Neural progenitor cell (in vitro differentiated cells): Measurements from ENCODE around the gene TFAP2C. TPM values are rescaled to one million over a fixed set of nuclear protein-coding genes. Genes with fewer than 3 reads are reported as not detected.

Experiments
- DNase-seq: peaks from one replicate; pipeline ENCODE4 v3.0.0-alpha.2; 2016; ENCODE audit warnings: low spot score
- H2AFZ ChIP-seq: fragments of 200-600 bp; sonication (generic); replicated peaks from 2 replicates; pipeline ENCODE4 v1.6.1; 2016; ENCODE audit warnings: antibody characterized with exemption
- H3F3A ChIP-seq: fragments of 200-600 bp; sonication (generic); 2 replicates; pipeline ENCODE4 v1.6.1; 2016; ENCODE audit warnings: antibody characterized with exemption, low read depth
- H3K27ac ChIP-seq: fragments of 200-600 bp; sonication (generic); 2 replicates; pipeline ENCODE4 v1.5.1; 2016; ENCODE audit warnings: mild to moderate bottlenecking
- H3K27me3 ChIP-seq: fragments of 200-600 bp; sonication (generic); 2 replicates; pipeline ENCODE4 v1.6.1; 2016; ENCODE audit warnings: mild to moderate bottlenecking, moderate library complexity
- H3K36me3 ChIP-seq: fragments of 200-600 bp; sonication (generic); 2 replicates; pipeline ENCODE4 v1.5.1; 2016
- H3K4me1 ChIP-seq: fragments of 200-600 bp; sonication (generic); 2 replicates; pipeline ENCODE4 v1.6.1; 2016; ENCODE audit warnings: mixed run types
- H3K4me2 ChIP-seq: fragments of 200-600 bp; sonication (generic); 2 replicates; pipeline ENCODE4 v1.6.1; 2016
- H3K4me3 ChIP-seq: fragments of 200-600 bp; sonication (generic); 2 replicates; pipeline ENCODE4 v1.5.1; 2016
- H3K79me2 ChIP-seq: fragments of 200-600 bp; sonication (generic); 2 replicates; pipeline ENCODE4 v1.6.1; 2016; ENCODE audit warnings: low read depth
- H3K9ac ChIP-seq: fragments of 200-600 bp; sonication (generic); 2 replicates; pipeline ENCODE4 v1.6.1; 2016
- H3K9me3 ChIP-seq: fragments of 200-600 bp; sonication (generic); 2 replicates; pipeline ENCODE4 v1.5.1; 2016; ENCODE audit warnings: low read depth
- H4K20me1 ChIP-seq: fragments of 200-600 bp; sonication (generic); 2 replicates; pipeline ENCODE4 v1.6.1; 2016; ENCODE audit warnings: low read depth
- H3K27ac Mint-ChIP-seq: 3 replicates; pipeline ENCODE4 v1.8.0; 2021; ENCODE audit warnings: mixed read lengths
- H3K27me3 Mint-ChIP-seq: 2 replicates; pipeline ENCODE4 v1.8.0; 2022; ENCODE audit warnings: low read depth, mild to moderate bottlenecking, inconsistent platforms, moderate library complexity, mixed read lengths; ENCODE audit not compliant: insufficient read depth
- H3K36me3 Mint-ChIP-seq: 3 replicates; pipeline ENCODE4 v1.8.0; 2021; ENCODE audit warnings: mixed read lengths
- H3K4me1 Mint-ChIP-seq: 3 replicates; pipeline ENCODE4 v1.8.0; 2021; ENCODE audit warnings: mixed read lengths
- H3K4me3 Mint-ChIP-seq: 3 replicates; pipeline ENCODE4 v1.8.0; 2021; ENCODE audit warnings: mild to moderate bottlenecking, moderate library complexity, mixed read lengths
- H3K9me3 Mint-ChIP-seq: 3 replicates; pipeline ENCODE4 v1.8.0; 2020; ENCODE audit warnings: mixed read lengths
- EZH2 ChIP-seq: fragments of 200-600 bp; sonication (generic); IDR thresholded peaks from 2 replicates; pipeline ENCODE4 v1.6.1; 2017; ENCODE audit warnings: antibody characterized with exemption, mild to moderate bottlenecking, moderate library complexity
- EZH2phosphoT487 ChIP-seq: fragments of 200-600 bp; sonication (generic); IDR thresholded peaks from 2 replicates; pipeline ENCODE4 v1.6.1; 2017; ENCODE audit warnings: antibody characterized with exemption
- total RNA-seq: library from RNA; depleted of rRNA; stranded (reverse); fragments of >200 nt; gene quantifications from 2 replicates; pipeline ENCODE4 v1.2.3, GENCODE V29; 2015; ENCODE audit warnings: low replicate concordance
- TF ChIP-seq, protein P1 (sequence below): fragments of 200-600 bp; sonication (generic); IDR thresholded peaks from 2 replicates; pipeline ENCODE4 v1.5.1; 2017; ENCODE audit warnings: antibody characterized with exemption, mild to moderate bottlenecking

TFAP2C gene
- total RNA-seq, 1 donor from 2014 or later = 0.60 TPM

DNA sequence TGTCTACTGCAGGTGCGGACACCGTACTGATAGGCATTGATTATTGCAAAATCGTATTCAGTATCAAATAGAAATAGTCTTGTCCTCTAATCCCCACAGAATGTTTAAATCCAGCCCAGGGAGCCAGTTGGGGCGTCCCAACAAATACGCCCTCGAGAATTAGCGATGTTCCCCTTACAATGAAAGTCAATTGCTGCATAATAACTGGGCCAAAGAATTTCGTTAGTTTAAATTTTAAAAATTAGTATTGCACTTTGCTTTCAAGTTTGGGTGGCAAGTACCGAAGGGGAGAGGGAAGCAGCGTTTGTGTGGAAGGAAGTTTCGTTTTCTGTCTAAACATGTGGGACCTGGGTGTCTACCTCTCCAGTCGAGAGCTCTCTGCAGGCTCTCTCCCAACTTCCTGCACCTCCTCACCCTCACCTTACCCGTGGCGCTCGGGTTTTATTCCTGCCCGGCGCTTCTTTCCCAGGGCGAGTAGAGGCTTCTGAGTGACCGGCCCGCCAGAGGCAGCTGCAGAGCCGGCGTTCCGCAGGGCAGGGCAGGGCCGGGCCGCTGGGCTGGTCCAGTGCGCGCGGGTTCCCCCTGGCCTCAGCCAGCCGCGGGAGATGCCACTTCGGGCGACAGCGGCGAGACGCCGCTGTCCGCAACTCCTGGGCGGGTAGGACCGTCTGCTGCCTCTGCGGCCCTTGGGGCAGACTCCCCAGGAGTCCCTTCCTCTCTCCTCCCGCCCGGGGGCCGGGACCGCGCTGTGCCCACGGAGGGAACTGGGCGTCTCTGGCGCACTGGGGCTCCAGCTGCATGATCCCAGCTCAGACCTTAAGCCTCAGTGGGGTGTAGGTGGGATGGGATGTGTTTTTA lies 862 bp upstream of the TFAP2C start:
- peaks cover 48% of the 10 kb centered on the region for H4K20me1 ChIP-seq
- peaks cover 49% of the 10 kb centered on the region for H3K4me1 ChIP-seq
- Mint-ChIP-seq H3K4me1 (peaks cover 30% of the 10 kb centered on the region), H3K4me3 (peak overlapping the region; percentile 88), H3K27me3 (peaks cover 73% of the 10 kb centered on the region), H3K36me3 (no peaks in the 10 kb centered on the region), H3K9me3 (no peaks in the 10 kb centered on the region), H3K27ac (no peak overlapping the region)
- H3F3A ChIP-seq = peaks cover 25% of the 10 kb centered on the region
- no peak overlapping the region for H2AFZ ChIP-seq
- no peaks in the 10 kb centered on the region for H3K36me3 ChIP-seq
- H3K4me2 ChIP-seq = peak overlapping the region; percentile 98
- no peaks in the 10 kb centered on the region for H3K79me2 ChIP-seq
- H3K27ac ChIP-seq = no peak overlapping the region
- H3K9me3 ChIP-seq = no peaks in the 10 kb centered on the region
- H3K9ac ChIP-seq = no peak overlapping the region
- H3K27me3 ChIP-seq = peaks cover 100% of the 10 kb centered on the region
- DNase-seq = peak; percentile 83
- TF ChIP-seq EZH2 (peak; percentile 67), EZH2phosphoT487 (peak; percentile 65)
- TF ChIP-seq, protein P1, sequence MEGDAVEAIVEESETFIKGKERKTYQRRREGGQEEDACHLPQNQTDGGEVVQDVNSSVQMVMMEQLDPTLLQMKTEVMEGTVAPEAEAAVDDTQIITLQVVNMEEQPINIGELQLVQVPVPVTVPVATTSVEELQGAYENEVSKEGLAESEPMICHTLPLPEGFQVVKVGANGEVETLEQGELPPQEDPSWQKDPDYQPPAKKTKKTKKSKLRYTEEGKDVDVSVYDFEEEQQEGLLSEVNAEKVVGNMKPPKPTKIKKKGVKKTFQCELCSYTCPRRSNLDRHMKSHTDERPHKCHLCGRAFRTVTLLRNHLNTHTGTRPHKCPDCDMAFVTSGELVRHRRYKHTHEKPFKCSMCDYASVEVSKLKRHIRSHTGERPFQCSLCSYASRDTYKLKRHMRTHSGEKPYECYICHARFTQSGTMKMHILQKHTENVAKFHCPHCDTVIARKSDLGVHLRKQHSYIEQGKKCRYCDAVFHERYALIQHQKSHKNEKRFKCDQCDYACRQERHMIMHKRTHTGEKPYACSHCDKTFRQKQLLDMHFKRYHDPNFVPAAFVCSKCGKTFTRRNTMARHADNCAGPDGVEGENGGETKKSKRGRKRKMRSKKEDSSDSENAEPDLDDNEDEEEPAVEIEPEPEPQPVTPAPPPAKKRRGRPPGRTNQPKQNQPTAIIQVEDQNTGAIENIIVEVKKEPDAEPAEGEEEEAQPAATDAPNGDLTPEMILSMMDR = no peak
- H3K4me3 ChIP-seq = peak overlapping the region; percentile 67

DNA sequence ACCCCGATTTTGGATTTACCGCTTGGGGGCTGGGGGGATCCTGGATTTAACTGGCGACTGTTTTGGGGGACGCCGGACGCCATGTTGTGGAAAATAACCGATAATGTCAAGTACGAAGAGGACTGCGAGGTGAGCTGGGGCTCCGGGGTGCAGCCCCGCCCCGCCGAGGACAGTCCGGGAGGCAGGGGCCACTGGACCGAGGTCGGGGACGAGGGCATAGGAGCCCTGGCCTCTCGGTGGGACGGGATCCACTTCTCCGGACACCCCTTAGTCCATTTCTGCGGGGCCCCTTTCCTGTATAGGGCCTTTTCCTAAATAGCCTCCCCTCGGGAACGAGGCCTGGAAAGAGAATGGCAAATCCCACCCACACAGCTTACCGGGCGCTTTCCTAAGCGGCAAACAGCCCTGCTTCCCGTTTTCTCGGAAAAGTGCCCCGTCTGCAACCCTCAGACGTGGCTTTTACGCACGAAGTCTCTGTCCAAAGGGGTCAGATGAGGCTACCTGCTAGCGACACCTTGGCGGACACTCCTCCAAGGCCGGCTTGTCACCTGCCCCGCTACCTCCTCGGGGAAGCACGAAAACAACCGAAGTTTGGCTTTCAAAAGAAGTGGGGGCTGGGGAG lies 469 bp downstream of the TFAP2C start:
- H3K9me3 ChIP-seq = no peaks in the 10 kb centered on the region
- TF ChIP-seq EZH2phosphoT487 (peak; percentile 9), EZH2 (peak; percentile 11)
- TF ChIP-seq, protein P1 = no peak
- H3K36me3 Mint-ChIP-seq = peaks cover 4% of the 10 kb centered on the region
- peaks cover 49% of the 10 kb centered on the region for H3K4me1 ChIP-seq
- H3K9me3 Mint-ChIP-seq = no peaks in the 10 kb centered on the region
- H2AFZ ChIP-seq = peak overlapping the region; percentile 86
- no peak overlapping the region for H3K9ac ChIP-seq
- peaks cover 30% of the 10 kb centered on the region for H3K4me1 Mint-ChIP-seq
- no peaks in the 10 kb centered on the region for H3K36me3 ChIP-seq
- H3K27ac Mint-ChIP-seq = peak overlapping the region; percentile 76
- H3K27me3 ChIP-seq = peaks cover 88% of the 10 kb centered on the region
- peaks cover 48% of the 10 kb centered on the region for H4K20me1 ChIP-seq
- peaks cover 21% of the 10 kb centered on the region for H3F3A ChIP-seq
- H3K4me3 Mint-ChIP-seq = peak overlapping the region; percentile 88
- H3K27ac ChIP-seq = no peak overlapping the region
- H3K79me2 ChIP-seq = no peaks in the 10 kb centered on the region
- H3K4me3 ChIP-seq = peak overlapping the region; percentile 67
- peaks cover 79% of the 10 kb centered on the region for H3K27me3 Mint-ChIP-seq
- peak overlapping the region; percentile 98 for H3K4me2 ChIP-seq
- DNase-seq = peak; percentile 57

DNA sequence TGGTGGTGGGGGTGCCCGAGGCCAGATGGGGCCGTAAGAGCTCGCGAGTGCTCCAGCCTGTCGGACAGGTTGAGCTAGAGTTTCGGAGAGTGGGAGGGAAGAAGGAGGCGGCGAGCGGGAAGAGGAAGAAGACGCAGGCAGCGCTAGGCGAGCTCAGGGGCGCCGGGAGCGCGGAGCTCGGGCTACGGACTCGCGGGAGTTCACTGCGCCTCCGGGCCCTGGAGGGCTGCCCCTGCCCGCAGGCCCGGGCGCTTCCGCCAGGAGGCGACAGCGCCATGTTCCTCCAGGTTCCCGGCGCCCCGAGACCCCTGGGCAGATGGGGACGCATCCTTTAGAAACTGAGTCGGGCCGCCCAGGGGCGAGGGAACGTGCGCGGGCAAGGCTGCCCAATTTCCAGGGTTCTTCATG lies 984 bp downstream of the TFAP2C start:
- Mint-ChIP-seq H3K4me1 (peaks cover 30% of the 10 kb centered on the region), H3K27ac (peak overlapping the region; percentile 76), H3K36me3 (peaks cover 6% of the 10 kb centered on the region), H3K4me3 (peak overlapping the region; percentile 88), H3K27me3 (peaks cover 76% of the 10 kb centered on the region), H3K9me3 (no peaks in the 10 kb centered on the region)
- DNase-seq = peak; percentile 95
- Histone ChIP-seq H3K27ac (no peak overlapping the region), H3K4me1 (peaks cover 53% of the 10 kb centered on the region), H2AFZ (peak overlapping the region; percentile 93), H3K27me3 (peaks cover 83% of the 10 kb centered on the region), H3K36me3 (no peaks in the 10 kb centered on the region), H3K4me3 (peak overlapping the region; percentile 67), H3K9ac (no peak overlapping the region), H3K4me2 (peak overlapping the region; percentile 98), H4K20me1 (peaks cover 48% of the 10 kb centered on the region), H3K79me2 (no peaks in the 10 kb centered on the region), H3F3A (peaks cover 21% of the 10 kb centered on the region), H3K9me3 (no peaks in the 10 kb centered on the region)
- TF ChIP-seq EZH2phosphoT487 (no peak), EZH2 (no peak)
- TF ChIP-seq, protein P1 = peak; percentile 88
